MM.1S (cell line): ENCODE results near the gene OR5H1.

Experiments used
- CTCF ChIP-seq: fragments of 300-600 bp; sonication (generic); IDR thresholded peaks from 2 replicates; pipeline ENCODE4 v1.5.1; 2016; ENCODE audit warnings: antibody characterized with exemption, low read length, mixed read lengths
- EZH2 ChIP-seq: fragments of 300-600 bp; sonication (generic); optimal IDR thresholded peaks from 2 replicates; pipeline ENCODE3; 2017; ENCODE audit warnings: low read depth, mild to moderate bottlenecking, antibody characterized with exemption, low read length, mixed read lengths

DNA sequence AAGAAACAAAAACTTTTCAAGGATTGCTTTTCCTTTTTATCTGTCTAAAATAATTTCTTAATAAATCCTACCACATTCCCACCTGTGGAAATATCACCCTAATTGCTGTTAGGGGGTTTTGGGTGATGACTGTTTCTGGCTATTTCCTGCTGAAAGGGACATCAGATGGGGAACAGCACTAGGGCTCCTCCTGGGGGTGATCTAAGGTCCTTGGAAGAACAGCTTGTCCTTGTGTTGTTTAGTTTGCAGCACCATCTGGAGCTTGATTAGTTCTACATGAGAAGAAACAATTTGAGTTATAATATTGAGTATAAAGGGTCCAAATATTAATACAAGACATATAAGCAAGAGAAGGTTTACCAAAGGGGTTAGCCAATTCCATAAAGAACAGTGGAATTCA is 54.7 kb downstream of the OR5H1 start:
- TF ChIP-seq CTCF (peak; percentile 25), EZH2 (no peak)
